Astrocyte (in vitro differentiated cells and primary cell): ENCODE results near the gene COQ9. TPM values are rescaled to one million over a fixed set of nuclear protein-coding genes. Genes with fewer than 3 reads are reported as not detected.
"Not testable (repeated sequence)": the region's sequence is repeated elsewhere in the genome, so short reads cannot be mapped to it uniquely, and the experiment has no call there.

ENCODE experiments used
- DNase-seq: peaks from one replicate; pipeline ENCODE4 v3.0.0-alpha.2; 2010; ENCODE audit warnings: low read depth
- FAIRE-seq: peaks from 2 replicates; lab custom pipeline; 2011; peaks lifted over from hg19 to GRCh38; lab: Jason Lieb, UNC
- H2AFZ ChIP-seq: 2 replicates; pipeline ENCODE4 v1.6.0; 2012; ENCODE audit warnings: low read depth, low read length, inconsistent platforms
- H3K27ac ChIP-seq: 2 replicates; pipeline ENCODE4 v1.5.1; 2011; ENCODE audit warnings: low read depth, low read length, inconsistent platforms
- H3K27me3 ChIP-seq: 2 replicates; pipeline ENCODE4 v1.6.0; 2011; ENCODE audit warnings: low read length, inconsistent platforms; ENCODE audit not compliant: insufficient read depth
- H3K36me3 ChIP-seq: 2 replicates; pipeline ENCODE4 v1.5.1; 2011; ENCODE audit warnings: low read length, inconsistent platforms; ENCODE audit not compliant: insufficient read depth
- H3K4me1 ChIP-seq: 2 replicates; pipeline ENCODE4 v1.5.1; 2011; ENCODE audit warnings: low read length, inconsistent platforms; ENCODE audit not compliant: insufficient read depth
- H3K4me2 ChIP-seq: 2 replicates; pipeline ENCODE4 v1.6.0; 2012; ENCODE audit warnings: low read length, inconsistent platforms
- H3K4me3 ChIP-seq: 2 replicates; pipeline ENCODE4 v1.5.1; 2011; ENCODE audit warnings: low read depth, mild to moderate bottlenecking, low read length, inconsistent platforms; ENCODE audit not compliant: insufficient read depth
- H3K79me2 ChIP-seq: 2 replicates; pipeline ENCODE4 v1.6.0; 2012; ENCODE audit warnings: mild to moderate bottlenecking, low read length, inconsistent platforms; ENCODE audit not compliant: insufficient read depth
- H3K9ac ChIP-seq: 2 replicates; pipeline ENCODE4 v1.6.0; 2012; ENCODE audit warnings: mild to moderate bottlenecking, low read length, inconsistent platforms
- H3K9me3 ChIP-seq: 2 replicates; pipeline ENCODE4 v1.5.1; 2012; ENCODE audit warnings: low read depth, mild to moderate bottlenecking, low read length, inconsistent platforms; ENCODE audit not compliant: insufficient read depth
- H4K20me1 ChIP-seq: 2 replicates; pipeline ENCODE4 v1.6.0; 2012; ENCODE audit warnings: low read length, inconsistent platforms; ENCODE audit not compliant: insufficient read depth
- H3K27ac Mint-ChIP-seq: one replicate; pipeline ENCODE4 v1.8.0; 2021; ENCODE audit warnings: mild to moderate bottlenecking, mixed read lengths; ENCODE audit not compliant: unreplicated experiment
- H3K27me3 Mint-ChIP-seq: one replicate; pipeline ENCODE4 v1.8.0; 2021; ENCODE audit warnings: low read depth, mixed read lengths; ENCODE audit not compliant: unreplicated experiment
- H3K36me3 Mint-ChIP-seq: one replicate; pipeline ENCODE4 v1.8.0; 2021; ENCODE audit warnings: low read depth, mixed read lengths; ENCODE audit not compliant: unreplicated experiment
- H3K4me1 Mint-ChIP-seq: one replicate; pipeline ENCODE4 v1.8.0; 2021; ENCODE audit warnings: low read depth, mixed read lengths; ENCODE audit not compliant: unreplicated experiment
- H3K4me3 Mint-ChIP-seq: one replicate; pipeline ENCODE4 v1.8.0; 2021; ENCODE audit warnings: mild to moderate bottlenecking, moderate library complexity, mixed read lengths; ENCODE audit not compliant: unreplicated experiment
- H3K9me3 Mint-ChIP-seq: one replicate; pipeline ENCODE4 v1.8.0; 2021; ENCODE audit warnings: mild to moderate bottlenecking, mixed read lengths; ENCODE audit not compliant: unreplicated experiment
- EZH2 ChIP-seq: IDR thresholded peaks from 2 replicates; pipeline ENCODE4 v1.6.1; 2012; ENCODE audit warnings: mild to moderate bottlenecking, low read length, inconsistent platforms; ENCODE audit not compliant: insufficient read depth
- total RNA-seq: library from RNA; stranded (reverse); gene quantifications from 2 replicates; pipeline ENCODE4 v1.2.1, GENCODE V29; 2021
- TF ChIP-seq, protein P1 (sequence below): IDR thresholded peaks from 2 replicates; pipeline ENCODE4 v1.5.1; 2011; ENCODE audit warnings: low read depth, mild to moderate bottlenecking, inconsistent platforms, low read length, moderate library complexity; ENCODE audit not compliant: insufficient read depth

COQ9 gene
- total RNA-seq, 1 donor from 2014 or later, result 29.1 TPM

DNA sequence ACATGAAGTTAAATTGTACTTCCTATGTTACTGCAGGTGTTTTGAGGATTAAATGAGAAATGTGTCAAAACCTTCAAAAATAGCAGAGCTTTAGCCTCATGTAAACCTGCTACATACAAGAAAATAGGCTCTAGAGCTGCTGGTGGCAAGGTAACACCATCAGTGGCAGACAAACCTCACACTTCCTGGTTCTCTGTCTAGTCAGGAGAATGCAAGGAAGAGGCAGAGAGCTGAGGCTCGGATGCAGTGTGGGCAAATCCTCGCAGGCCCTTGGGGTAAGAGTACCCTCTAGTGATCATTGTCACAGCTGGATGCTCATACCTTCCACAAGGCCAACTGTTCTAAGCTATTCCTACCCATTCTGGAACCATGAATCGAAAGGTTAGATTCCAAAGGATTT, 14.3 kb upstream of the COQ9 start:
- Histone ChIP-seq H3K9ac (no peak overlapping the region), H3K9me3 (no peaks in the 10 kb centered on the region), H4K20me1 (no peaks in the 10 kb centered on the region), H3K79me2 (no peaks in the 10 kb centered on the region), H3K4me1 (no peaks in the 10 kb centered on the region), H2AFZ (no peak overlapping the region), H3K36me3 (peaks cover 67% of the 10 kb centered on the region), H3K4me3 (no peak overlapping the region), H3K27me3 (no peaks in the 10 kb centered on the region), H3K4me2 (no peak overlapping the region), H3K27ac (no peak overlapping the region)
- Mint-ChIP-seq H3K9me3 (no peaks in the 10 kb centered on the region), H3K36me3 (peaks cover 14% of the 10 kb centered on the region), H3K27me3 (no peaks in the 10 kb centered on the region), H3K27ac (peak overlapping the region; percentile 41), H3K4me3 (no peak overlapping the region), H3K4me1 (no peaks in the 10 kb centered on the region)
- TF ChIP-seq EZH2, result no peak
- TF ChIP-seq, protein P1, sequence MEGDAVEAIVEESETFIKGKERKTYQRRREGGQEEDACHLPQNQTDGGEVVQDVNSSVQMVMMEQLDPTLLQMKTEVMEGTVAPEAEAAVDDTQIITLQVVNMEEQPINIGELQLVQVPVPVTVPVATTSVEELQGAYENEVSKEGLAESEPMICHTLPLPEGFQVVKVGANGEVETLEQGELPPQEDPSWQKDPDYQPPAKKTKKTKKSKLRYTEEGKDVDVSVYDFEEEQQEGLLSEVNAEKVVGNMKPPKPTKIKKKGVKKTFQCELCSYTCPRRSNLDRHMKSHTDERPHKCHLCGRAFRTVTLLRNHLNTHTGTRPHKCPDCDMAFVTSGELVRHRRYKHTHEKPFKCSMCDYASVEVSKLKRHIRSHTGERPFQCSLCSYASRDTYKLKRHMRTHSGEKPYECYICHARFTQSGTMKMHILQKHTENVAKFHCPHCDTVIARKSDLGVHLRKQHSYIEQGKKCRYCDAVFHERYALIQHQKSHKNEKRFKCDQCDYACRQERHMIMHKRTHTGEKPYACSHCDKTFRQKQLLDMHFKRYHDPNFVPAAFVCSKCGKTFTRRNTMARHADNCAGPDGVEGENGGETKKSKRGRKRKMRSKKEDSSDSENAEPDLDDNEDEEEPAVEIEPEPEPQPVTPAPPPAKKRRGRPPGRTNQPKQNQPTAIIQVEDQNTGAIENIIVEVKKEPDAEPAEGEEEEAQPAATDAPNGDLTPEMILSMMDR, result no peak
- no peak for FAIRE-seq
- DNase-seq, result no peak

DNA sequence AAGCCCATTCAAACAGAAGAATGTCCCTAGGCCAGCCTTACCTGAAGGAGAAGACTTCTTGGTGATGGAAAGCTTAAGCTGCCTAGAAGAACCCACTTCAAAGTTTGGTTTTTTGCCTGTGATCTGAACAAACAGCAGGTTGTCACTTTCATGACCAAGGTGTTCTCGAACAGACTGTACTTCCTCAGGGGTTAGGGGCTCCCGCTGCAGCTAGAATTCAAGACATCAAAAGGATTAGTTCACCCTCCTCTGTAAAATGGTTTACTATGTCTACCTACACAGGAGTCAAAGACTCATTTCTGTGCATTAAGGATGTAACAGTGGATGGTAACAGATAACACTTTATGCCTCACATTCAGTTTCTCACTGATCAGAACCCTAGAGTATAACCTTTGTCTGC, 13.3 kb upstream of the COQ9 start:
- no peak overlapping the region for H3K4me2 ChIP-seq
- FAIRE-seq (no peak), DNase-seq (no peak)
- no peak overlapping the region for H3K4me3 ChIP-seq
- H3K9me3 Mint-ChIP-seq, result no peaks in the 10 kb centered on the region
- H3K27ac Mint-ChIP-seq, result no peak overlapping the region
- no peaks in the 10 kb centered on the region for H3K4me1 Mint-ChIP-seq
- TF ChIP-seq, protein P1, result no peak
- H3K36me3 Mint-ChIP-seq, result peaks cover 17% of the 10 kb centered on the region
- peaks cover 66% of the 10 kb centered on the region for H3K36me3 ChIP-seq
- no peaks in the 10 kb centered on the region for H3K4me1 ChIP-seq
- H3K27me3 Mint-ChIP-seq, result no peaks in the 10 kb centered on the region
- H3K27ac ChIP-seq, result no peak overlapping the region
- no peaks in the 10 kb centered on the region for H3K79me2 ChIP-seq
- no peaks in the 10 kb centered on the region for H3K9me3 ChIP-seq
- no peak overlapping the region for H2AFZ ChIP-seq
- peaks cover under 1% of the 10 kb centered on the region for H4K20me1 ChIP-seq
- no peak overlapping the region for H3K9ac ChIP-seq
- no peaks in the 10 kb centered on the region for H3K27me3 ChIP-seq
- H3K4me3 Mint-ChIP-seq, result no peak overlapping the region

DNA sequence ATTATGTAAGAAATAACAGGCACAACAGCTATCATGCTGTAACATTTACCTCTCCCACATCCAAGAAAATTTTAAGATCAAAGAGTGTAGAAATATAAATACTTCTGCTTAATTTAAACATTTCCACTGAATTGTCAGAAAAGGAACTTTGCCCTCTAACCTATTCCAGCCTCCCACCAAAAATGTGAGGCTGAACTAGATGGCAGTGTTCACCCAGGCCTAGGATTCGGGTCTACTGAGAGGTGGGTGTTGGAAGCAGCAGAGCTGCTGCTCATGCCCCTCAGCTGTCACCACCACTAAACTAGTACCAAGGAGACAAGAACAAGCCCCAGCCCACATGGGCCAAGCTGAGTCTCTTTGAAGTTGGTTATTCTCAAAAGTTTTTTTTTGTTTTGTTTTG, 11.4 kb upstream of the COQ9 start:
- Histone ChIP-seq H3K4me1 (no peaks in the 10 kb centered on the region), H2AFZ (no peak overlapping the region), H3K36me3 (peaks cover 59% of the 10 kb centered on the region), H3K27me3 (no peaks in the 10 kb centered on the region), H3K4me2 (no peak overlapping the region), H3K9ac (no peak overlapping the region), H3K9me3 (no peaks in the 10 kb centered on the region), H4K20me1 (peaks cover 8% of the 10 kb centered on the region), H3K27ac (no peak overlapping the region), H3K79me2 (peaks cover 4% of the 10 kb centered on the region), H3K4me3 (no peak overlapping the region)
- no peak for DNase-seq
- Mint-ChIP-seq H3K4me1 (no peaks in the 10 kb centered on the region), H3K9me3 (peaks cover 5% of the 10 kb centered on the region), H3K36me3 (peaks cover 24% of the 10 kb centered on the region), H3K27ac (no peak overlapping the region), H3K4me3 (no peak overlapping the region), H3K27me3 (no peaks in the 10 kb centered on the region)
- no peak for TF ChIP-seq EZH2
- TF ChIP-seq, protein P1, result no peak
- no peak for FAIRE-seq

DNA sequence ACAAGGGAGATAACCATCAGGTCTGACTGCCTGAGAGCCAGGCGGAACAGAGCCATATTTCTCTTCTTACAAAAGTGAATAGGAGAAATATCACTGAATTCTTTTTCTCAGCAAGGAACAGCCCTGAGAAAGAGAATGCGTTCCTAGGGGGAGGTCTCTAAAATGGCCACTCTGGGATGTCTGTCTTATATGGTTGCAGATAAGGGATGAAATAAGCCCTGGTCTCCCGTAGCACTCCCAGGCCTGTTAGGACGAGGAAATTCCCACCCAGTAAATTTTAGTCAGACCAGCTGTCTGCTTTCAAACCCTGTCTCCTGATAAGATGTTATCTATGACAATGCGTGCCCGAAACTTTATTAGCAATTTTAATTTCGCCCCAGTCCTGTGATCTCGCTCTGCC, 7.3 kb upstream of the COQ9 start:
- H3K79me2 ChIP-seq, result peaks cover 41% of the 10 kb centered on the region
- not testable (repeated sequence) for H3K27ac ChIP-seq, H3K27me3 Mint-ChIP-seq, H3K9ac ChIP-seq, H3K9me3 ChIP-seq, FAIRE-seq, H3K27me3 ChIP-seq, H3K27ac Mint-ChIP-seq, H3K9me3 Mint-ChIP-seq, H3K4me2 ChIP-seq, H3K4me3 ChIP-seq, H3K4me3 Mint-ChIP-seq, H2AFZ ChIP-seq, H3K4me1 Mint-ChIP-seq, DNase-seq, H3K4me1 ChIP-seq
- peaks cover 27% of the 10 kb centered on the region for H3K36me3 Mint-ChIP-seq
- peaks cover 26% of the 10 kb centered on the region for H3K36me3 ChIP-seq
- H4K20me1 ChIP-seq, result peaks cover 26% of the 10 kb centered on the region
